IMR-90 (cell line): ENCODE measurements around the gene SNTG2. TPM values are rescaled to one million over a fixed set of nuclear protein-coding genes. Genes with fewer than 3 reads are reported as not detected.

Experiments used
- ATAC-seq: fragments of 200-7000 bp; cut with Tn5 transposase; 2 replicates; pipeline ENCODE4 v1.9.1; 2020; ENCODE audit warnings: low read depth, mild to moderate bottlenecking, moderate library complexity
- BruUV-seq: library from RNA; stranded (reverse); fragments of 400-500 nt; replicated peaks from 2 replicates; lab custom pipeline; 2021; lab: Mats Ljungman, UMichigan
- CTCF ChIA-PET: fragments of 300-600 bp; formaldehyde crosslinking; extraction: SDS; loops from one replicate; lab custom pipeline; 2021; ENCODE audit warnings: antibody characterized with exemption; lab: Yijun Ruan, JAX
- POLR2A ChIA-PET: fragments of 300-600 bp; sonication (Branson Sonifier 250); formaldehyde crosslinking; loops from one replicate; lab custom pipeline; 2022; ENCODE audit warnings: antibody characterized with exemption; ENCODE audit not compliant: unreplicated experiment; lab: Charles Lee
- DNase-seq: peaks from one replicate; pipeline ENCODE4 v3.0.0; 2013
- H2AFZ ChIP-seq: replicated peaks from 2 replicates; pipeline ENCODE3; 2013; ENCODE audit warnings: low read length, mild to moderate bottlenecking; ENCODE audit not compliant: poor library complexity
- H2AK5ac ChIP-seq: 2 replicates; pipeline ENCODE4 v1.6.1; 2013; ENCODE audit warnings: low read depth, low read length, inconsistent platforms
- H2AK9ac ChIP-seq: replicated peaks from 2 replicates; pipeline ENCODE3; 2013; ENCODE audit warnings: mild to moderate bottlenecking, low read depth, low read length, moderate library complexity; ENCODE audit not compliant: poor library complexity
- H2BK120ac ChIP-seq: 2 replicates; pipeline ENCODE4 v1.6.1; 2013; ENCODE audit warnings: low read depth, low read length, inconsistent platforms
- H2BK15ac ChIP-seq: 3 replicates; pipeline ENCODE4 v1.6.1; 2013; ENCODE audit warnings: low read depth, low read length, inconsistent platforms
- H2BK20ac ChIP-seq: 2 replicates; pipeline ENCODE4 v1.6.1; 2013; ENCODE audit warnings: low read depth, mild to moderate bottlenecking, inconsistent platforms, low read length, moderate library complexity
- H2BK5ac ChIP-seq: 2 replicates; pipeline ENCODE4 v1.6.1; 2013; ENCODE audit warnings: mild to moderate bottlenecking, low read depth, low read length, inconsistent platforms; ENCODE audit not compliant: poor library complexity, severe bottlenecking
- H3K14ac ChIP-seq: replicated peaks from 2 replicates; pipeline ENCODE4 v1.6.1; 2013; ENCODE audit warnings: low read depth, low read length, inconsistent platforms
- H3K18ac ChIP-seq: 2 replicates; pipeline ENCODE4 v1.6.1; 2013; ENCODE audit warnings: low read depth, low read length, control low read depth
- H3K23ac ChIP-seq: 2 replicates; pipeline ENCODE4 v1.6.1; 2013; ENCODE audit warnings: low read depth, low read length, inconsistent platforms
- H3K27ac ChIP-seq: 2 replicates; pipeline ENCODE4 v1.5.1; 2013; ENCODE audit warnings: mild to moderate bottlenecking, control low read depth, low read length; ENCODE audit not compliant: insufficient read depth
- H3K27me3 ChIP-seq: 2 replicates; pipeline ENCODE4 v1.6.1; 2013; ENCODE audit warnings: low read length; ENCODE audit not compliant: control insufficient read depth, insufficient read depth
- H3K36me3 ChIP-seq: 2 replicates; pipeline ENCODE4 v1.6.1; 2013; ENCODE audit warnings: low read length, mixed read lengths; ENCODE audit not compliant: control insufficient read depth, insufficient read depth
- H3K4ac ChIP-seq: 2 replicates; pipeline ENCODE4 v1.6.1; 2013; ENCODE audit warnings: low read depth, low read length, inconsistent platforms
- H3K4me1 ChIP-seq: 2 replicates; pipeline ENCODE4 v1.6.1; 2013; ENCODE audit warnings: low read length, mixed read lengths; ENCODE audit not compliant: control insufficient read depth, insufficient read depth
- H3K4me2 ChIP-seq: 2 replicates; pipeline ENCODE4 v1.6.1; 2013; ENCODE audit warnings: low read depth, mild to moderate bottlenecking, control low read depth, low read length, moderate library complexity
- H3K4me3 ChIP-seq: 2 replicates; pipeline ENCODE4 v1.5.1; 2013; ENCODE audit warnings: low read depth, mild to moderate bottlenecking, control low read depth, low read length, moderate library complexity; ENCODE audit not compliant: insufficient read depth
- H3K56ac ChIP-seq: 2 replicates; pipeline ENCODE4 v1.6.1; 2013; ENCODE audit warnings: low read length, inconsistent platforms; ENCODE audit not compliant: insufficient read depth; ENCODE audit errors: extremely low read depth
- H3K79me1 ChIP-seq, 2 experiments: 2 replicates each; pipeline ENCODE4 v1.6.1; 2013; ENCODE audit warnings: low read length in 2 of 2, inconsistent platforms in 1 of 2, low read depth in 1 of 2
- H3K9ac ChIP-seq: 2 replicates; pipeline ENCODE4 v1.6.1; 2013; ENCODE audit warnings: low read depth, low read length, control low read depth
- H3K9me1 ChIP-seq: 2 replicates; pipeline ENCODE4 v1.6.1; 2013; ENCODE audit warnings: low read length, inconsistent platforms; ENCODE audit not compliant: insufficient read depth
- H3K9me3 ChIP-seq: 2 replicates; pipeline ENCODE4 v1.6.1; 2013; ENCODE audit warnings: low read length; ENCODE audit not compliant: control insufficient read depth, insufficient read depth
- H4K20me1 ChIP-seq: 2 replicates; pipeline ENCODE4 v1.6.1; 2013; ENCODE audit warnings: low read length, inconsistent platforms; ENCODE audit not compliant: insufficient read depth
- H4K5ac ChIP-seq: 2 replicates; pipeline ENCODE4 v1.6.1; 2013; ENCODE audit warnings: mild to moderate bottlenecking, low read depth, low read length, control low read depth
- H4K8ac ChIP-seq, 2 experiments: 2 replicates each; pipeline ENCODE4 v1.6.1; 2013; ENCODE audit warnings: low read depth in 2 of 2, low read length in 2 of 2, control low read depth in 1 of 2, inconsistent platforms in 1 of 2
- H4K91ac ChIP-seq: 2 replicates; pipeline ENCODE4 v1.6.1; 2013; ENCODE audit warnings: low read depth, low read length, inconsistent platforms; ENCODE audit not compliant: insufficient read depth
- BHLHE40 ChIP-seq: fragments of 150-350 bp; IDR thresholded peaks from 2 replicates; pipeline ENCODE4 v1.6.1; 2016; ENCODE audit warnings: mild to moderate bottlenecking, low read depth, low read length
- CEBPB ChIP-seq: IDR thresholded peaks from 2 replicates; pipeline ENCODE4 v1.6.1; 2012; ENCODE audit warnings: low read depth, low read length, improper control_type of control experiment
- CHD1 ChIP-seq: IDR thresholded peaks from 2 replicates; pipeline ENCODE4 v1.6.1; 2012; ENCODE audit warnings: low read depth, low read length, improper control_type of control experiment
- FOS ChIP-seq: fragments of 150-350 bp; IDR thresholded peaks from 2 replicates; pipeline ENCODE4 v1.6.1; 2016; ENCODE audit warnings: low read depth, low read length
- MAFK ChIP-seq: IDR thresholded peaks from 2 replicates; pipeline ENCODE4 v1.6.1; 2012; ENCODE audit warnings: low read depth, low read length, improper control_type of control experiment
- MAZ ChIP-seq: IDR thresholded peaks from 2 replicates; pipeline ENCODE4 v1.6.1; 2012; ENCODE audit warnings: low read depth, mild to moderate bottlenecking, low read length, improper control_type of control experiment, moderate library complexity, borderline replicate concordance
- MXI1 ChIP-seq: IDR thresholded peaks from 2 replicates; pipeline ENCODE4 v1.6.1; 2012; ENCODE audit warnings: low read depth, mild to moderate bottlenecking, low read length, moderate library complexity, borderline replicate concordance
- NFE2L2 ChIP-seq: fragments of 150-350 bp; IDR thresholded peaks from 2 replicates; pipeline ENCODE4 v1.6.1; 2016; ENCODE audit warnings: low read depth, mild to moderate bottlenecking, low read length
- POLR2A ChIP-seq: IDR thresholded peaks from 2 replicates; pipeline ENCODE4 v1.6.1; 2012; ENCODE audit warnings: mild to moderate bottlenecking, low read depth, low read length
- RAD21 ChIP-seq: IDR thresholded peaks from 2 replicates; pipeline ENCODE4 v1.6.1; 2012; ENCODE audit warnings: low read length, improper control_type of control experiment
- RCOR1 ChIP-seq: IDR thresholded peaks from 2 replicates; pipeline ENCODE4 v1.6.1; 2012; ENCODE audit warnings: mild to moderate bottlenecking, low read length, improper control_type of control experiment; ENCODE audit not compliant: insufficient replicate concordance
- RFX5 ChIP-seq: IDR thresholded peaks from 2 replicates; pipeline ENCODE4 v1.8.0; 2012; ENCODE audit warnings: low read depth, mild to moderate bottlenecking, low read length, moderate library complexity
- SMC3 ChIP-seq: fragments of 150-350 bp; IDR thresholded peaks from 2 replicates; pipeline ENCODE4 v1.6.1; 2016; ENCODE audit warnings: low read depth, mild to moderate bottlenecking, antibody characterized with exemption, low read length, moderate library complexity
- WGBS, 2 experiments: methylation state at CpG; one replicate each; pipeline versions ENCODE4 v1.1.5 to v1.1.7; 2013; ENCODE audit warnings: missing lambda C conversion rate in 2 of 2; ENCODE audit not compliant: insufficient read length in 1 of 2; ENCODE audit errors: extremely low coverage in 2 of 2; 5-methylcytosine and 5-hydroxymethylcytosine counted together
- dilution Hi-C: fragments of 300-500 bp; cut with HindIII; formaldehyde crosslinking; loops from one replicate; pipeline ENCODE4 v1.14.3; 2018; ENCODE audit warnings: low sequenced_read_pairs; ENCODE audit not compliant: unreplicated experiment
- in situ Hi-C: fragments of 300-500 bp; cut with MboI; formaldehyde crosslinking; loops from 3 replicates; pipeline ENCODE4 v1.14.3; 2019; ENCODE audit warnings: low sequenced_read_pairs, inconsistent platforms, mixed read lengths
- intact Hi-C: fragments of 100-400 bp; cut with micrococcal nuclease; formaldehyde crosslinking; loops from 2 replicates; pipeline ENCODE4 v1.10.0; 2022
- polyA plus RNA-seq, 3 experiments: library from polyadenylated mRNA; depleted of rRNA; stranded (reverse); fragments of >200 nt; gene quantifications; 2 replicates each; pipeline ENCODE4 v1.2.3, GENCODE V29; 2012; ENCODE audit warnings: low replicate concordance in 1 of 3
- total RNA-seq: library from RNA; depleted of rRNA; stranded (reverse); fragments of >200 nt; gene quantifications from 2 replicates; pipeline ENCODE4 v1.2.3, GENCODE V29; 2012
- TF ChIP-seq, protein P1 (sequence below): conservative IDR thresholded peaks from 2 replicates; pipeline ENCODE4 v1.5.1; 2012; ENCODE audit warnings: mild to moderate bottlenecking, low read depth, low read length, improper control_type of control experiment
- TF ChIP-seq, protein P2 (sequence below): fragments of 150-350 bp; IDR thresholded peaks from 2 replicates; pipeline ENCODE4 v1.6.1; 2016; ENCODE audit warnings: low read depth, mild to moderate bottlenecking, low read length, moderate library complexity, borderline replicate concordance
- TF ChIP-seq, protein P3 (sequence below): fragments of 150-350 bp; IDR thresholded peaks from 2 replicates; pipeline ENCODE4 v1.6.1; 2017; ENCODE audit warnings: mild to moderate bottlenecking, antibody characterized with exemption, low read length, low read depth

SNTG2 gene
- total and polyA plus RNA-seq, 2 of the 4 experiments (the other 2 are of a cell fraction) = under 0.01 to 0.17 TPM

DNA sequence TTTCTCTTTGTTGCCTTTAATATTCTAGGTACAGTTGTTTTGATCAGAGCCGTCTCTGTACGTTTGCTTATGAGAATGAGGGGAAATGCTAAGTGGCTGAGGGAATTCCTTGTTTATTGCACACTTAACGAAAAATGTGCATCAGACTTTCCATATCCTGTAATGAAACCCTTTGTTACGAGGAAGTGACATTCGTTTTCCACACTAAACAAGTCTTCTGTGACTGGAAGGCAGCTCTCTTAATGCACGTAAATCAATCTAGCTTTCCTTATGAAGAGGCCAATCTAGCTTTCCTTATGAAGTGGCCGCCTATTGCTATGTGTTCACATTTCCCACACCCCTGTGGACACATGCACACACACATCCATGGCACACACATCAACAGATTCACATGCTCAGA lies 186.2 kb downstream of the SNTG2 start:
- Histone ChIP-seq H3K4me2 (no peak overlapping the region), H3K36me3 (no peaks in the 10 kb centered on the region), H3K4ac (no peak overlapping the region), H4K20me1 (no peaks in the 10 kb centered on the region), H4K91ac (no peak overlapping the region), H2BK15ac (no peak overlapping the region), H3K79me1 (no peaks in the 10 kb centered on the region), H3K4me1 (no peaks in the 10 kb centered on the region), H3K27me3 (no peaks in the 10 kb centered on the region), H2BK5ac (no peak overlapping the region), H2AFZ (no peak overlapping the region), H3K14ac (no peak overlapping the region), H3K23ac (no peak overlapping the region), H2BK20ac (no peak overlapping the region), H4K8ac (no peak overlapping the region), H3K56ac (no peak overlapping the region), H3K18ac (no peak overlapping the region), H3K4me3 (no peak overlapping the region), H2AK9ac (no peak overlapping the region), H3K9me3 (no peaks in the 10 kb centered on the region; the same call in 1 of the 2 replicates), H3K9ac (no peak overlapping the region), H3K27ac (no peak overlapping the region), H3K9me1 (no peaks in the 10 kb centered on the region), H2BK120ac (no peak overlapping the region), H4K5ac (no peak overlapping the region), H2AK5ac (no peak overlapping the region)
- CTCF ChIA-PET = interaction anchor here (0.7 to 1.5 kb wide), 2 partner anchors 182 to 423 kb away, joined by 3 to 4 read pairs; no protein-coding TSS in a partner anchor
- intact Hi-C loops = loop anchor here (1.0 kb wide), 1 partner anchor 423 kb away; no protein-coding TSS in a partner anchor
- POLR2A ChIA-PET = no interaction called here
- ATAC-seq = no peak
- no TSS peak for BruUV-seq
- no peak for TF ChIP-seq BHLHE40
- no peak for TF ChIP-seq NFE2L2
- no peak for TF ChIP-seq RFX5
- no peak for TF ChIP-seq SMC3
- TF ChIP-seq MAFK = no peak
- TF ChIP-seq CEBPB = no peak
- TF ChIP-seq CHD1 = no peak
- TF ChIP-seq, protein P1, sequence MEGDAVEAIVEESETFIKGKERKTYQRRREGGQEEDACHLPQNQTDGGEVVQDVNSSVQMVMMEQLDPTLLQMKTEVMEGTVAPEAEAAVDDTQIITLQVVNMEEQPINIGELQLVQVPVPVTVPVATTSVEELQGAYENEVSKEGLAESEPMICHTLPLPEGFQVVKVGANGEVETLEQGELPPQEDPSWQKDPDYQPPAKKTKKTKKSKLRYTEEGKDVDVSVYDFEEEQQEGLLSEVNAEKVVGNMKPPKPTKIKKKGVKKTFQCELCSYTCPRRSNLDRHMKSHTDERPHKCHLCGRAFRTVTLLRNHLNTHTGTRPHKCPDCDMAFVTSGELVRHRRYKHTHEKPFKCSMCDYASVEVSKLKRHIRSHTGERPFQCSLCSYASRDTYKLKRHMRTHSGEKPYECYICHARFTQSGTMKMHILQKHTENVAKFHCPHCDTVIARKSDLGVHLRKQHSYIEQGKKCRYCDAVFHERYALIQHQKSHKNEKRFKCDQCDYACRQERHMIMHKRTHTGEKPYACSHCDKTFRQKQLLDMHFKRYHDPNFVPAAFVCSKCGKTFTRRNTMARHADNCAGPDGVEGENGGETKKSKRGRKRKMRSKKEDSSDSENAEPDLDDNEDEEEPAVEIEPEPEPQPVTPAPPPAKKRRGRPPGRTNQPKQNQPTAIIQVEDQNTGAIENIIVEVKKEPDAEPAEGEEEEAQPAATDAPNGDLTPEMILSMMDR = no peak
- no peak for TF ChIP-seq RAD21
- no peak for TF ChIP-seq RCOR1
- no peak for TF ChIP-seq MXI1
- no peak for TF ChIP-seq FOS
- TF ChIP-seq, protein P2, sequence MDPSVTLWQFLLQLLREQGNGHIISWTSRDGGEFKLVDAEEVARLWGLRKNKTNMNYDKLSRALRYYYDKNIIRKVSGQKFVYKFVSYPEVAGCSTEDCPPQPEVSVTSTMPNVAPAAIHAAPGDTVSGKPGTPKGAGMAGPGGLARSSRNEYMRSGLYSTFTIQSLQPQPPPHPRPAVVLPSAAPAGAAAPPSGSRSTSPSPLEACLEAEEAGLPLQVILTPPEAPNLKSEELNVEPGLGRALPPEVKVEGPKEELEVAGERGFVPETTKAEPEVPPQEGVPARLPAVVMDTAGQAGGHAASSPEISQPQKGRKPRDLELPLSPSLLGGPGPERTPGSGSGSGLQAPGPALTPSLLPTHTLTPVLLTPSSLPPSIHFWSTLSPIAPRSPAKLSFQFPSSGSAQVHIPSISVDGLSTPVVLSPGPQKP = no peak
- TF ChIP-seq, protein P3, sequence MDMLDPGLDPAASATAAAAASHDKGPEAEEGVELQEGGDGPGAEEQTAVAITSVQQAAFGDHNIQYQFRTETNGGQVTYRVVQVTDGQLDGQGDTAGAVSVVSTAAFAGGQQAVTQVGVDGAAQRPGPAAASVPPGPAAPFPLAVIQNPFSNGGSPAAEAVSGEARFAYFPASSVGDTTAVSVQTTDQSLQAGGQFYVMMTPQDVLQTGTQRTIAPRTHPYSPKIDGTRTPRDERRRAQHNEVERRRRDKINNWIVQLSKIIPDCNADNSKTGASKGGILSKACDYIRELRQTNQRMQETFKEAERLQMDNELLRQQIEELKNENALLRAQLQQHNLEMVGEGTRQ = no peak
- TF ChIP-seq MAZ = no peak
- no peak for TF ChIP-seq POLR2A
- WGBS, 2 experiments = 32% methylated on average over 2 of the region's 7 CpGs; no CpG with 5 or more reads in 1 of the 2 experiments
- dilution Hi-C loops = no loop called here
- DNase-seq = no peak
- in situ Hi-C loops = no loop called here
